Hematopoietic multipotent progenitor cell treated with erythropoietin and hydrocortisone succinate and interleukin-3 and kit ligand, for 8 days (in vitro differentiated cells): ENCODE measurements around the gene DDX6.
A peak's percentile ranks its signal among the peaks of the same experiment; 100 is the strongest.
"Not testable (repeated sequence)": the region's sequence is repeated elsewhere in the genome, so short reads cannot be mapped to it uniquely, and the experiment has no call there.

Experiments
- DNase-seq: peaks from one replicate; pipeline ENCODE4 v3.0.0-alpha.2; 2015

DDX6 gene

GRCh38 chr11:118791111-118791960 lies at the start of gene DDX6:
Gene DDX6 (minus strand): TSS chr11:118791164. CDS start chr11:118786251, 4,913 bp downstream.
- peak; percentile 79 for DNase-seq

GRCh38 chr11:118838905-118839553 lies 48.1 kb upstream of the DDX6 start:
- no peak for DNase-seq

- no peak for DNase-seq
Measured at GRCh38 chr11:118837868-118838267, 46.9 kb upstream of the DDX6 start.

GRCh38 chr11:118834427-118835028 lies 43.6 kb upstream of the DDX6 start:
- no peak for DNase-seq

- no peak for DNase-seq
Measured at GRCh38 chr11:118827118-118827517, 36.2 kb upstream of the DDX6 start.

GRCh38 chr11:118822936-118823510 lies 32.1 kb upstream of the DDX6 start:
- DNase-seq: not testable (repeated sequence)

- DNase-seq: no peak
Measured at GRCh38 chr11:118820412-118821357, 29.7 kb upstream of the DDX6 start.

GRCh38 chr11:118820025-118820379 lies 29.0 kb upstream of the DDX6 start:
- DNase-seq: not testable (repeated sequence)

GRCh38 chr11:118819334-118820024 lies 28.5 kb upstream of the DDX6 start:
- no peak for DNase-seq

- DNase-seq: no peak
Measured at GRCh38 chr11:118818130-118818529, 27.2 kb upstream of the DDX6 start.

- no peak for DNase-seq
Measured at GRCh38 chr11:118813551-118813950, 22.6 kb upstream of the DDX6 start.

GRCh38 chr11:118812485-118812884 lies 21.5 kb upstream of the DDX6 start:
- DNase-seq: no peak

- DNase-seq: no peak
Measured at GRCh38 chr11:118807800-118808778, 17.1 kb upstream of the DDX6 start.

- DNase-seq: no peak
Measured at GRCh38 chr11:118806400-118806799, 15.4 kb upstream of the DDX6 start.

- DNase-seq: no peak
Measured at GRCh38 chr11:118804094-118804493, 13.1 kb upstream of the DDX6 start.

GRCh38 chr11:118799372-118799771 lies 8.4 kb upstream of the DDX6 start:
- DNase-seq: no peak

- DNase-seq: no peak
Measured at GRCh38 chr11:118797510-118797909, 6.5 kb upstream of the DDX6 start.

GRCh38 chr11:118792570-118793124 lies 1.7 kb upstream of the DDX6 start:
- peak; percentile 97 for DNase-seq

- DNase-seq: no peak
Measured at GRCh38 chr11:118791961-118792569, 1.1 kb upstream of the DDX6 start.
